ENCODE results near the gene GINS2.

GINS2 gene

DNA sequence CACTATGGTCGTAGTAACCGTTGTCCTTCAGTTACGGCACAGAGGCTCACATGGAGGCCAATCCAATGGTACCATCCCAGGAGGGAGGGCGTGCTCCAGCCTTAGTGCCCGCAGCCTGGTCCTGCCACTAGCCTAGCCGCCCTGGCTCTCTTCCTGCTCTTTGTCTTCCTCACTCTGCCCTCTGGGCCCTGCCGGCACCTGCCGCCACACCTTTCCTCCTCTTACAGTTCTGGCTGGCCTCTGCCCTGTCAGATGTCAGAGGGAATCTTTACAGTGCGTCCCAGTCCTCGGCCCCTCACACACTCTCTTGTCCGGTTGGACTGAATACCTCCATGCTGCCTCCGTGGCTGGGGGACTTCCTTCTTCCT is 23.4 kb downstream of the GINS2 start:
- no peak for DNase-seq

DNA sequence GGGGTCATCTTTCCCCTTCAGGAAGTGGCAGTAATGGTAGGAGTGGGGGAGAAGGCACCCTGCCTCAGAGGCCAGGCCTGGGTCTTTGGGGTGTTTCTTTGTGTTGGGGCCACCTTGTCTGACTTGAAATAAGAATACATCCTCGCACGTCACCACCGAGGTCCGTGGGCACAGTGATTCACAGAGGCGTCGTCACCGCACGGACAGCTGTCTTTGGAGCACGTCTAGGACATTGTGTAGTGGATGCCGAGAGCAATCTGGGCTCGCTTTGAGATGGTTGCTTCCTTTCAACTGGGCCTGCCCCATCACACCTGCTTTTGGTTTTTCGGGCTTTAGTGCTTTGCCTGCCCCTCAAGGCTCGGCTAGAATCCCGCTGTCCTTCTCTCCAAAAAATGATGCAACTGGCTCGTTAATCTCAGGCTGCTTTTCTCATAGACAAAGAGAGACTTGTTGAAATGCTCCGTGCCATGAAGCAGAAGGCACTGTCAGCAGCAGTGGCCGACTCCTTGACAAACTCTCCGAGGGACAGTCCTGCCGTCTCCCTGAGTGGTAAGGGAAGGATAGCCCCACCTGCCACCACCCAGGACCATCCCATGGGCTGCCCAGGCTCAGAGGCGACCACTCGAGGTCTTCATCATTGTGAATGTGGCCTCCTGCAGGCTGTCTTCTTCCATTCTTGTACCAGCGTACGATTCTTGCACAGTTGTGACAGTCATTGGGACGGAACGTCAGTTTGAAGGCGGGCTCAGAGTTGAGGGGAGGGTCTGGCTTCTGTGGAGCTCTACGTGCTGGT is 24.0 kb downstream of the GINS2 start:
- no peak for DNase-seq

GRCh38 chr16:85663891-85664321 is 24.8 kb downstream of the GINS2 start:
- DNase-seq: no peak

DNA sequence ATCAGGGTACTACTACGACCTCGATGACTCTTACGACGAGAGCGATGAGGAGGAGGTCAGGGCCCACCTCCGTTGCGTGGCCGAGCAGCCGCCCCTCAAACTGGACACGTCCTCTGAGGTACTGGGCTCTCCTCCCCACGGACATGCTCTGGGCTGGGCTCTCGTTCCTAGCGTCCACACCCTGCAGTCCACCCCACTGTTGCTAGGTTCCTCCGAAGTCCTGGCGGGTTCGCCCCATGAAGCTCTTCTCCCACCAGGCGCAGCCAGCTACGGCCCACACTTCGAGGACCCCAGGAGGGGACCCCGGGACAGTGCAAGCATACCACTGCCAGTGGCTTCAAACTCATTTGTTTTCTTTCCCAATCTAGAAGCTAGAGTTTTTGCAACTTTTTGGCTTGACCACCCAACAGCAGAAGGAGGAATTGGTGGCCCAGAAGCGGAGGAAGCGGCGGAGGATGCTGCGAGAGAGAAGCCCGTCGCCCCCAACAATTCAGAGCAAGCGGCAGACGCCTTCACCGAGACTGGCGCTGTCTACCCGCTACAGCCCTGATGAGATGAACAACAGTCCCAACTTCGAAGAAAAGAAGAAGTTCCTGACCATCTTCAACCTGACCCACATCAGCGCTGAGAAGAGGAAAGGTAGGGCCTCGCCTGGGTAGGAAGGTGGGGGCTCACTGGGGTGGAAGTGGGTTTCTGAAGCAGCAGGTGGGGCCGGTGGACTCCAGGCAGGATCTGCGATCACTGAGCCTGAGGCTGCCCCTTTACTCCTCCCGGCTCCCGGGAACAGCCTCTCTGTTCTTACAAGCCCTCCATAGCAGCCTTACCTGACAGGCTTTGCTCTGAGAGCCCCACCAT is 25.6 kb downstream of the GINS2 start:
- no peak for DNase-seq

- DNase-seq: no peak
Measured at GRCh38 chr16:85662482-85662812, 26.3 kb downstream of the GINS2 start.

DNA sequence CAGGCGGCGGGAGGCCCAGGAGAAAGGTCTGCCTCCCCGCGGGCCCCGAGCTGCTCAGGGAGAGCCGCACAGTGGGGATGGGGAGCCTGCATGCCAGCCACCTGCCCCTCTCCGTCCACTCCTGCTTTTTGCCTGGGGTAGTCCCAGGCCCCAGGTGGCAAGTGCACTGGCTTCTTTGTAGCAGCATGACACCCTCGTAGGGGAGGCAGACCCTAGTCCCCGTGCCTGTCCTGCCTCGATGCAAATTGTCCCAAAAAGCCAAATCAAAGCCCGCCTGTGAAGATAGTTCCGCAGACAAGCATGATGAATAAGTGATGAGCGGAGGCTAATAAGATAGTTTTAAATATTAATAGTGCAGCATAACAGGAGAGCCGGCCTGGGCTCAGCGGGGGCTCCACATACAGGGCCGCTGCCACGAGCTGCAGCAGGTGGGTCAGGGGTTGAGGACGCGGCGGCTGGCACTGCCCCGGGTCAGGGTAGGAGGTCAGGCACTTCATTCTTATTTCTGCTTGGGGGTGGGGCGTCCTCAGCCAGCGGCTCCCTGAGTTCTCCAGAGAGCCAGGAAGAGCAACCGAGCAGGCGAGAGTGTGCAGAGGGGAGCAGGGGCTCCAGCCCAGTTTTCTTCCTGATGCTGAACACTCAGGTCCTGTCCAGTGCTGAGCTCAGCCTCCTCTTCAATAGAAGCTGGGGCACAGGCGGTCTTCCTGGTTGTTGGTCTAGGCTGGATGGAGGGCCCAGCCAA is 26.8 kb downstream of the GINS2 start:
- DNase-seq: no peak

DNA sequence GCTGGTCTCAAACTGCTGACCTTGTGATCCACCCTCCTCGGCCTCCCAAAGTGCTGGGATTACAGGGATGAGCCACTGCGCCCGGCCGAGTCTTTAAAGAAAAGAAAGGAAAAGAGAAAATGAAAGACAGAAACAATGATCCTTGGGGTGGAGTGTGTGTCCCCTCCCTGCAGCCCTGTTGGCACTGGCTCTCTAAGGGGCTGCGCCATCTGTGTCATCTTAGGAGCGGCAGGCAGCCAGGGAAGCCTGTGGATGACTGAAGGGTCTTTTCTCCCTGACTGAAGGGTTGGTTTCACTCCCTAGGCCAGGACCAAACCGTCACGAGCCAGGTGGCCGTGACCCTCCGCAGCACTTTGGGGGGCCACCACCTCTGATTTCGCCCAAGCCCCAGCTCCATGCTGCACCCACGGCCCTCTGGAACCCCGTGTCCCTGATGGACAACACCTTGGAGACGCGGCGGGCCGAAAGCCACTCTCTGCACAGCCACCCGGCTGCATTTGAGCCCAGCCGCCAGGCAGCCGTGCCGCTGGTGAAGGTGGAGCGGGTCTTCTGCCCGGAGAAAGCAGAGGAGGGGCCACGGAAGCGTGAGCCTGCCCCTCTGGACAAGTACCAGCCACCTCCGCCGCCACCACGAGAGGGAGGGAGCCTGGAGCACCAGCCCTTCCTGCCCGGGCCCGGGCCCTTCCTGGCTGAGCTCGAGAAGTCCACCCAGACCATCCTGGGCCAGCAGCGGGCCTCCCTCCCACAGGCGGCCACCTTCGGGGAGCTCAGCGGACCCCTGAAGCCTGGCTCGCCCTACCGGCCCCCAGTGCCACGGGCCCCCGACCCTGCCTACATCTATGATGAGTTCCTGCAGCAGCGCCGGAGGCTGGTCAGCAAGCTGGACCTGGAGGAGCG is 27.7 kb downstream of the GINS2 start:
- no peak for DNase-seq

DNA sequence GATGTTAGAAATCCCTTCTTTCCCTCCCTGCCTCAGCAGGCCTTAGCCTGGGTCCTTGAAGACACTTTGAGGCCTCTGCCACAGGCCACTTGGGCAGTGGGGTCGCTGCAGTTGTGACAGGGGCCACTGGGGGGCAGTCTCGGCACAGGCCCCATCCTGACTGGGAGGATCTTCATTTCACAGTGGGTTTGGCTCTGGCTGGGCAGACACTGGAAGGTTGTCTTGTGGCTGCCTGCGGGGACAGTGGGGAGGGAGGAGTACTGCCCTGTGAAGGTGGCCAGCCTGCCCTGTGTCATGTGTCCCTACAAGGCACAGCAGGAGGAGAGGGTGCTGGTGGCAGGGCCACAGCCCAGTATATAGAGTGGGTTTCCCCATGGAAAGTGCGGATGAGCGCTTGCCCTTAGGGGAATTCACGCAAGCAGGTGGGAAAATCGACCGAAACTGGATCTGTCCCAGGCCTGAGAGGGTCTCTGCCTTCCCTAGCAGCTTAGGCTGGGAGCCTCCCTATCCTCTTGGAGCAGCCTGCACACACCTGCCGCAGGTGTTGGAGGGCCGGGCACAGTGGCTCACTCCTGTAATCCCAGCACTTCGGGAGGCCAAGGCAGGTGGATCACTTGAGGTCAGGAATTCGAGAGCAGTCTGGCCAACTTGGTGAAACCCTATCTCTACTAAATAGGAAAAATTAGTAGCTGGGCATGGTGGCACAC is 28.8 kb downstream of the GINS2 start:
- DNase-seq: peak; percentile 12 to 50 (median 32)

DNA sequence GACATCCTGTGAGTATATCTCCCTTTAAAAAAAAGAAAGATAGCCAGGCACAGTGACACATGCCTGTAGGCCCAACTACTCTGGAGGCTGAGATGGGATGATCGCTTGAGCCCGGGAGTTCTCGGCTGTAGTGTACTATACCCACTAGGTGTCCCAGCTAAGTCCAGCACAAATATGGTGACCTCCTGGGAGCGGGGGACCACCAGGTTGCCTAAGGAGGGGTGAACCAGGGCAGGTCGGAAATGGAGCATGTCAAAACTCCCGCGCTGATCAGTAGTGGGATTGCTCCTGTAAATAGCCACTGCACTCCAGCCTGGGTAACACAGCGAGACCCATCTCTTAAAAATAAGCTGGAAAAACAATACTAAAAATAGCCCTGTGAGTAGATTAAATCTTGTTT is 29.4 kb downstream of the GINS2 start:
- no peak for DNase-seq

GRCh38 chr16:85658504-85659326 is 30.0 kb downstream of the GINS2 start:
- no peak for DNase-seq

- DNase-seq: no peak
Measured at GRCh38 chr16:85657996-85658395, 30.8 kb downstream of the GINS2 start.

DNA sequence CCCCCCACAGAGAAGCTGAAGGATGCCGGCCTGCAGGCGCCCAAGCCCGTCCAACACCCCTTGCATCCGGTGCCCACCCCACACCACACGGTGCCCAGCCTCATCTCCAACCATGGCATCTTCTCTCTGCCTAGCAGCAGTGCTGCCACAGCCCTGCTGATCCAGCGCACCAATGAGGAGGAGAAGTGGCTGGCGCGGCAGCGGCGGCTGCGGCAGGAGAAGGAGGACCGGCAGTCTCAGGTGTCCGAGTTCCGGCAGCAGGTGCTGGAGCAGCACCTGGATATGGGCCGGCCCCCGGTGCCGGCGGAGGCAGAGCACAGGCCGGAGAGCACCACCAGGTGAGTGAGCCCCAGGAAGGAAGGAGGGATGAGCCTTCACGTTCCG is 31.5 kb downstream of the GINS2 start:
- DNase-seq: no peak

- DNase-seq: no peak
Measured at GRCh38 chr16:85656351-85657266, 32.1 kb downstream of the GINS2 start.

GRCh38 chr16:85655216-85656129 is 33.3 kb downstream of the GINS2 start:
- DNase-seq: no peak

- no peak for DNase-seq
Measured at GRCh38 chr16:85654251-85655095, 34.3 kb downstream of the GINS2 start.

DNA sequence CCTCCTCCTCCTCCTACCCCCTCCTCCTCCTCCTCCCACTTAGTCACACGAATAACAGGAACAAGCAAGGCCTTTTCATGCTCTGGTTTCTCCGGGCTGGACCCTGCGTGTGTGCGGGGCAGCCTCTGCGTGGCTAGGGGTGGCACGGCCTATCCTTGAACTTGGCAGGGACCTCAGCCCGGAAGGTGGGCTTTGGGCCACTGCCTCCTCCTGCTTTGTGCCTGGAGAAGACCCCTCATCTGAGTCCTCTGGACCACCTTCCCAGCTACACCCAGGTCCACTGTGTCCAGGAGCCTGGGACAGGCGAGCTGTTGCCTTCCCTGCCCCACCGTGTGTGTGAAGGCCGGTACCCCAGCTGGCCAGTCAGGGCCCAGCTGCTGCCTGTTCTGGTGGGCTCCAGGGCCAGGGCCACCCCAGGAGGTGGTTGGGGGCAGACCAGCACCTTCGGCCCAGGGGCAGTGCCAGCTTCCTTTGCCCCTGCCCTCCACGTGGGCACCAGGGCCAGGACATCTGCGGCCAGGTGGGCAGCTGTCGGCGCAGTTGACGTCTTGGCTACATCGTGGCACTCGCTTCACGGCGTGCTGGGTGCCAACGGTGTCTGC is 35.4 kb downstream of the GINS2 start:
- DNase-seq: no peak

Data from activated CD4-positive, CD25-positive, alpha-beta regulatory T cell (primary cell).